RPMI8226 (cell line): ENCODE data around the gene PIGS.
A peak's percentile ranks its signal among the peaks of the same experiment; 100 is the strongest.

Experiments used
- DNase-seq: peaks from one replicate; pipeline ENCODE4 v3.0.0-alpha.2; 2015

Gene PIGS

GRCh38 chr17:28549236-28550132 lies 21.8 kb downstream of the PIGS start:
- DNase-seq, result peak; percentile 31

DNA sequence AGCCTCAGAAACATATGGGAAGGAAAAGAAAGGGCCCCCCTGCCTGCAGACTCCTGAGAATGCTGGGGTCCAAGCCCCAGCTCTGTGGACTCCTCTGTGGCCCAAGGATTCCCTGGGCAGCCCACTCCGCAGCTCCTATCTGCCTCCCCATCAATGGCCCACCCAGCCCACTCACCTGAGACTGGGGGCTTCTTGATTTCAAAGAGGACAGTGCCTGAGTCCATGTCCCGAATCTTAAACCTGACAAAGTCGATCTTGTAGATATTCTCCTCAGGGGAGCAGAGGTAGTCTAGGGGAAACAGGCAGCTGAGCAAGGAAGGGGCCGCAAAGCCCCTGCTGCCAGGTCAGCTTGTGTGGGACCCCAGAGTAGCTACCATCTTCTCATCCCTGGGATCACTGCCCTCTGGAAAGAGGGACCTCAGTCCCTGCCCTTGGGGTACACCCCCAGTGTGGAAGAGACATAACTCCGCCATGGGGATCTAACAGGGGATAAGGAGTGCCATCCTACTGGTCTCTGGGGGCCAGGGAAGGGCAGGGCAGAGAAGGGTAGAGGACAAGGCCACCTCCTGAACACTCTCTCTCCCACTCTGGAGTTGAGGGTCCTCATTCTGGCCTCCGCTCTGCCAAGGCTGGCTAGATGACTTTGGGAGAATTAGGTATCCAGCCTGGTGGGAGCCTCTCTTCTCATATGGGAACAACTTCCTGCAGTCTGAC lies 22.8 kb downstream of the PIGS start:
- DNase-seq, result no peak

DNA sequence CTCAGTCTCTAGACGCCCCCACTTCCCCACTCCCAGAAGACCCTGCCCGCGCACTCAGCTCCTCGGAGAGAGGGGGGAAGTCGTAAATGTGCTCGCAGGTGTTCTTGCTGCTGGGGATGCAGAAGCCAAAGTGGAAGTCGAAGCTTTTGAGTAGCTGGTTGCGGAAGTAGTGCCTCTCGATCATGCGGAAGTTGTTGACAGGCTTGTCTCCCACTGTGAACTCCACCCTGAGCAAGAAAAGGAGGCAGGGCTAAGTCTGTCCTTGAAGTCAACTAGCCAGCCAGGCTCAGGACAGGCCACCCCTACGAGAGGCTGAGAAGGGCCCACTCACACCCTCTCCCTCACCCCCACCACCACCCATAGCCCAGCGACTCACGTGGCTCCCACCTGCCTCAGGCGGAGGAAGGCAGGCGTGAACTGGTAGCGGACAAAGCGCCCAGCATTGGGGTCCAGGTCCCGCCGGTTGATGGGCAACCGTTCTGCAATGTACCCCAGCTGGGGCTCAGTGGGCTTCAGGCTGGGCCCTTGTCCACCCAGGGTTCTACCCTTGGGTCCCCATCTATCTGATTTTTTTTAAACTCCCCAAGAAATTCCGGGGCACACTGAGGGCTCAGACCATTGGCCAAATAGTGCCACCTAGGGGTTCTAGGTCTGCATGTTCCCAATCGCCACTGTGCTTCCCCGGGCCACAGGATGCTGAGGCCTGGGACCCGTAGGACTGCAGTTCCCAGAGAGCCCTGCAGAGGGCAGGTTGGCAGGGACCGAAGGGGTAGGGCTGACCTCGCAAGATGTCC lies 23.5 kb downstream of the PIGS start:
- peak; percentile 90 for DNase-seq

GRCh38 chr17:28547096-28547622 lies 24.2 kb downstream of the PIGS start:
- no peak for DNase-seq

GRCh38 chr17:28545787-28546415 lies 25.4 kb downstream of the PIGS start:
- DNase-seq, result no peak

GRCh38 chr17:28545141-28545503 lies 26.2 kb downstream of the PIGS start:
- no peak for DNase-seq

DNA sequence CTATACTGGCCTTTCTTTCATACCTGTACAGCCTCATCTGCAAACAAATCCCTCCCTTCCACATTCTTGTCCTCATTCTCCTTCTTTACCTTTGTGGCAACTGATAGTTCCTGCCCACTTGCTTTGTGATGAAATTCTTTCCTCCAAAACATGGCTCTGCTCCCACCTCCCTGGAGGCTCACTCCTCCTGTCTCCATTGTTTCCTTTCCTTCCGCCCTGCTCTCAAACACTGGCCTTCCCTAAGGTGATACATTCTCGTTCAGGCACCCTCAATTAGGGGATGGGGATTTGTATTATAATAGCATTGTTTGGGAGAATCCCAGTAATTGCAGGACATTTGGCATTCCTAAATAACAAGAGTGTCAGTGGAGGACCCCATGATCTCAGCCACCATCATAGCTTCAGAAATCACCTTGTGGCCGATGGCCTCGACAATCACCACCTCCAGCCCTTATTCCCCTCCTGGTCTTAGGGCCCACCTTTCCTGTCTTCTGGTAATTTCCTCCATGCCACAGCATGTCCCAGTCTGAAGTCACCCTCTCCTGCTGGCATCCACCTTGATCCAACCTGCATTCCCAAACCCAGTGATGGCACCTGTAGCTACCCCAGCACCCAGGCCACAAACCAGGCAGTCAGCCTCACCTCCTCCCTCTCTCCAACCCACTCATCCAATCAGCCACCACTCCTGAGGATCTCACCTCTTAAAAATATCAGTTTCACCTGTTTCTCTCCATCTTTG lies 26.8 kb downstream of the PIGS start:
- DNase-seq, result no peak

DNA sequence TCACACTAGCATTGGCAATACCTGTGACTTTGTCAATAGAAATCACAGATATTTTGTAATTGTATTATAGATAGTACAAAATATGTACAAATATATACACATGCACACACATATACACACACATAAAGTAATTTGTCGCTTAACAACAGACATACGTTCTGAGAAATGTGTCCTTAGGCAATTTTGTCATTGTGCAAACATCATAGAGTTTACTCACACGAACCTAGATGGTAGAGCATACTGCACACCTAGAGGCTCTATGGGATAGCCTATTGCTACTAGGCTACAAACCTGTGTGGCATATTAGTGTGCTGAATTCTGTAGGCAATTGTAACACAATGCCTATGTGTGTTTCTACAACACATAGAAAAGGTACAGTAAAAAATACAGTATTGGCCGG lies 29.9 kb downstream of the PIGS start:
- DNase-seq, result no peak

- DNase-seq, result no peak
Observed at GRCh38 chr17:28540231-28540630, 31.1 kb downstream of the PIGS start.

DNA sequence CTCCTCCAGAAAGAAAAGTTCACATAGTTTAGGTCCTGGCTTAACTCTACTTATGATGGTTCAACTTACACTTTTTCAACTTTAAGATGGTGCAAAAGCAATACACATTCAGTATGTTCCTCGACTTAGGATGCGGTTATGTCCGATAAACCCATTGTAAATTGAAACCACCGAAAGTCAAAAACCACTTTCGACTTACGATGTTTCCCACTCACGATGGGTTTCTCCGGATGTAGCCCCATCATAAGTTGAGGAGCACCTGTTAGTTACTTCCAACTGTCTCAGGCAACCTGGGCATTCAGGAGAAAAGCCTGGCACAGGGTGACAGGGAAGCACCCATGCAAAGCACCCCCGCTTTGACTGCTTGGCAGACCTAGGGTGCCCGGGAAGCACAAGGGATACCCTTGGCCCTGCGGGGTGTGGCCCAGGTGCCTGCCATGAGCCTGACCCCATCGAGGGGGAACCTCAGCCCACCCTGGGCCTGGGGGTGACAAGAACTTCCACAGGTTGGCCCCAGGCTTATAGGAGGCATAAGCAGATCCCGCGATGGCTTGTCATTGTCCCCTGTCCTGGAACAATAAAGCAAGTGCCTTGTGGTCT lies 32.9 kb downstream of the PIGS start:
- peak; percentile 41 for DNase-seq

- DNase-seq, result no peak
Observed at GRCh38 chr17:28537219-28537610, 34.1 kb downstream of the PIGS start.

DNA sequence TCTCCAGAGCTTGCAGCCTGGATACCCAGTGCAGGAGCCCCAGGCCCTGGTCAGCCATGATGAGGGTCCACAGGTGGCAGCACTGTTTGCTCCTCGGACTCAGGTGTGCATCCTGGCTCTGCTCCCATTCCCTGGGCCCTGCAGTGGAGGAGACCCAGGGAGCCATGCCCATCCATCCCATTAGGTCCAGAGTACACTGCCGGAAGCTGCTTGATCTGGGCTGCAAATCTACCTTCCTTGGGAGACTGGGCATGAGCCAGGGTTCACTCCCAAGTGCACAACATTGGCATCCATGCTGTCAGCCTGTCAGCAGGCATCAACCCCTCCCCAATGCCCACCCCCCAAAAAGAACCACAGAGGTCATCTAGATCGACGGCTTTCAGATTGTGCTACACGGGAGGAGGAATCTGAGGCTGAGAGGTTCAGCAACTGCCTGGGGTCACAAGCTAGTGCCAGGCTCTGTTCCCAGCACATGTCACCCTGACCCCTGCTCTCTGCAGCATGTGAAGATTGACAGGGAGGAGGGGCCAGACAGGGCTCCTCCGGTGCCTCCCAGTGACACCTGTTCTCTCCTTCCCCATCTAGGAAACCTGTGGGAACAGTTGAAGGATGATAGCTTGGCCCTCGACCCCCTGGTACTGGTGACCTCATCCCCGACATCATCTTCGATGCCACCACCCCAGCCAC lies 34.6 kb downstream of the PIGS start:
- DNase-seq, result no peak

GRCh38 chr17:28534740-28535375 lies 36.5 kb downstream of the PIGS start:
- DNase-seq, result no peak

DNA sequence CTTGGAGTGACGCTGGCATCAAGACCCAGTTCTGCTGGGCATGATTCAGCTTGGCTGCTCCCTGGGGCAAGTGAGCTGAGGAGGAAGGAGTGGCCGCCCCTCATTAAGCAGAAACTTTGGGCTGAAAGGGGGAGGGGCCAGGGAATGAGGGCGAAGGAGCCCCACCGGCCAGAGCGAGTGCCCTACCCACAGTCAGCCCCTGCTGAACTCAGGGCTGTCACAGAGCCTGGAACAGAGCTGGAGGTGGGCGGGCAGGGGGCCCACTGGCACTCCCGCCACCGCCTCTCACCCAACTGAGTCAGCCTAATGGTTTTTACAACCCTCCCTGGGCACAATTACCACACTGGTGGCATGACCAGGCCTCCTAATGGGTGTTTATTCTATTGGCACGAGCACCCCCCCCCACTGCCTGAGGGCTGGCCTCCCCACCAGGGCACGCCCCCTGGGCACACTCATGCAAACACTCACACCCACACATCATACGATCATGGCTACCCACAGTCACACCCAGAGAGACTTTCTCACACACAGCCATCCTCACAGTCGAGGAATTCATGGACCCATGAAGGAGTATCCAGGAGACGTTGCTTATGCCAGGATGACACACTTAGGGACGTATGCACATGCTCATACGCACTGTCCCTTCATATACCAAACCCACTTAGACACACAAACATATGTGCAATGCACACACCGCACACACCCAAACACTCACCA lies 38.1 kb downstream of the PIGS start:
- DNase-seq, result no peak

- no peak for DNase-seq
Observed at GRCh38 chr17:28532050-28532960, 39.0 kb downstream of the PIGS start.

DNA sequence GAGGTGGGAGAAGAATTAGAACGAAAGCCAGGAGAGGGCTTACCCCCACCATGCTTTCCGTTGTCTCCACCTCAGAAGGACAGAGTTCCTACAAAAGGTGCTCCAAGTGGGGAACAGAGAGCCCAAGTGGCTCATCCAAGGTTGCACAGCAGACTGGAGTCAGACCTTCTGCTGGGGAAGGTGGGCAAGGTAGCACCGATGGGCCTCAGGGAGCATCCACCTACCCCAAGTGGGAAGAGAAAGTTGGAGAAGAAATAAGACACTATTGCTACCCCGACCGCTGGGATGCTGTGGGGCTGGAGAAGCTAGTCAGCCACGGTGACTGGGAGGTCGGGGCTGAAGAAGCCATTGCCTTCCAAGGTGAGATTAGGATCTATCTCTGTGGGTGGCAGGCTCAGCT lies 40.4 kb downstream of the PIGS start:
- no peak for DNase-seq

GRCh38 chr17:28530250-28530649 lies 41.1 kb downstream of the PIGS start:
- DNase-seq, result no peak

GRCh38 chr17:28529013-28529400 lies 42.3 kb downstream of the PIGS start:
- DNase-seq, result no peak
